Lung (tissue), 12 donors: ENCODE data around the gene FBLN1. TPM values are rescaled to one million over a fixed set of nuclear protein-coding genes. Genes with fewer than 3 reads are reported as not detected.

ENCODE experiments used
- ATAC-seq: fragments of 200-7000 bp; cut with Tn5 transposase; one replicate; pipeline ENCODE4 v1.9.1; 2020; ENCODE audit warnings: moderate number of reproducible peaks; ENCODE audit not compliant: insufficient read depth, low FRiP score
- DNase-seq, 3 donors: peaks; one replicate each; pipeline ENCODE4 v3.0.0-alpha.2; 2013 to 2017
- H3K27ac ChIP-seq, 2 donors: one replicate each; pipeline ENCODE4 v1.5.1; 2013; ENCODE audit warnings: mild to moderate bottlenecking in 2 of 2, moderate library complexity in 2 of 2, control low read depth in 1 of 2, inconsistent platforms in 1 of 2, low read depth in 1 of 2, low read length in 1 of 2
- H3K27me3 ChIP-seq, 3 donors: one replicate each; pipeline ENCODE4 v1.5.1; 2013; ENCODE audit warnings: low read length in 2 of 3; ENCODE audit not compliant: control insufficient read depth in 3 of 3, insufficient read depth in 3 of 3
- H3K36me3 ChIP-seq, 4 donors: one replicate each; pipeline ENCODE4 v1.5.1; 2013; ENCODE audit warnings: low read length in 4 of 4, mild to moderate bottlenecking in 1 of 4, moderate library complexity in 1 of 4; ENCODE audit not compliant: control insufficient read depth in 4 of 4, insufficient read depth in 4 of 4
- H3K4me1 ChIP-seq, 5 donors: one replicate each; pipeline ENCODE4 v1.5.1; 2013; ENCODE audit warnings: low read length in 5 of 5, mild to moderate bottlenecking in 2 of 5, moderate library complexity in 1 of 5; ENCODE audit not compliant: control insufficient read depth in 5 of 5, insufficient read depth in 5 of 5
- H3K4me3 ChIP-seq: one replicate; pipeline ENCODE4 v1.5.1; 2013; ENCODE audit warnings: mild to moderate bottlenecking, control low read depth, moderate library complexity
- H3K9ac ChIP-seq, 2 donors: one replicate each; pipeline ENCODE4 v1.5.1; 2013; ENCODE audit warnings: low read length in 2 of 2, control low read depth in 1 of 2; ENCODE audit not compliant: insufficient read depth in 1 of 2
- H3K9me3 ChIP-seq, 4 donors: one replicate each; pipeline ENCODE4 v1.5.1; 2013; ENCODE audit warnings: low read length in 3 of 4, mild to moderate bottlenecking in 1 of 4, moderate library complexity in 1 of 4; ENCODE audit not compliant: control insufficient read depth in 4 of 4, insufficient read depth in 3 of 4
- WGBS, 2 donors: extraction: QIAGEN DNeasy Blood & Tissue Kit; methylation state at CpG; one replicate each; pipeline ENCODE4 v1.1.7; 2013; 5-methylcytosine and 5-hydroxymethylcytosine counted together
- polyA plus RNA-seq, 2 donors: library from polyadenylated mRNA; stranded (reverse); fragments of 200-250 nt; gene quantifications; one replicate each; pipeline ENCODE4 v1.2.1, GENCODE V29; 2013
- total RNA-seq, 2 donors: library from RNA; depleted of rRNA in 1 of 2; stranded (reverse); fragments of >200 nt in 1 of 2; gene quantifications; one replicate each; pipeline ENCODE4 v1.2.1, GENCODE V29; 2014 to 2021
- TF ChIP-seq, protein P1 (sequence below): IDR thresholded peaks from 2 replicates; pipeline ENCODE4 v1.5.1; 2012; ENCODE audit warnings: mild to moderate bottlenecking; ENCODE audit errors: control extremely low read depth, extremely low read depth
- donor health status: control.
- donor health status: control.
- donor health status: Bipolar disorder and iron deficiency.
- donor health status: healthy.
- donor health status: DM: yes; HTN: yes; CAD: no.

Gene FBLN1
- total and polyA plus RNA-seq, 4 donors = 82.7 to 357 (median 233) TPM

DNA sequence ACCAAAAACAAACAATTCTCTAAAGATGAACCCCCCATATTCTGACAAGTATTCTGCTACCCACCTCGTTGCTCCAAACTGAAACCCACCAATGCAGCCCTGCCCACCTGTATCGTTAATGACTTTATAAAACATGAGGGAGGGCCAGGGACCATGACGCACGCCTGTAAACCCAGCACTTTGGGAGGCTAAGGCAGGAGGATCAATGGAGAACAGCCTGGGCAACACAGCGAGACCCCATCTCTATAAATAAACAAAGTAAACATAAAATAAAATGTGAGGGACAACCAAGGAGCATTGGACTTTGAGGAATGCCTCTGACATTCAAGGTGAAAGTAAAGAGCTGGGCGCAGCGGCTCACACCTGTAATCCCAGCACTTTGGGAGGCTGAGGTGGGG, 129.2 kb downstream of the FBLN1 start:
- no peak overlapping the region for H3K27ac ChIP-seq
- DNase-seq (no peak), ATAC-seq (no peak)
- H3K9me3 ChIP-seq = peaks cover 0 to 1% (median 0%) of the 10 kb centered on the region in 4 donors
- peaks cover 0 to 5% (median 2%) of the 10 kb centered on the region in 5 donors for H3K4me1 ChIP-seq
- TF ChIP-seq, protein P1, sequence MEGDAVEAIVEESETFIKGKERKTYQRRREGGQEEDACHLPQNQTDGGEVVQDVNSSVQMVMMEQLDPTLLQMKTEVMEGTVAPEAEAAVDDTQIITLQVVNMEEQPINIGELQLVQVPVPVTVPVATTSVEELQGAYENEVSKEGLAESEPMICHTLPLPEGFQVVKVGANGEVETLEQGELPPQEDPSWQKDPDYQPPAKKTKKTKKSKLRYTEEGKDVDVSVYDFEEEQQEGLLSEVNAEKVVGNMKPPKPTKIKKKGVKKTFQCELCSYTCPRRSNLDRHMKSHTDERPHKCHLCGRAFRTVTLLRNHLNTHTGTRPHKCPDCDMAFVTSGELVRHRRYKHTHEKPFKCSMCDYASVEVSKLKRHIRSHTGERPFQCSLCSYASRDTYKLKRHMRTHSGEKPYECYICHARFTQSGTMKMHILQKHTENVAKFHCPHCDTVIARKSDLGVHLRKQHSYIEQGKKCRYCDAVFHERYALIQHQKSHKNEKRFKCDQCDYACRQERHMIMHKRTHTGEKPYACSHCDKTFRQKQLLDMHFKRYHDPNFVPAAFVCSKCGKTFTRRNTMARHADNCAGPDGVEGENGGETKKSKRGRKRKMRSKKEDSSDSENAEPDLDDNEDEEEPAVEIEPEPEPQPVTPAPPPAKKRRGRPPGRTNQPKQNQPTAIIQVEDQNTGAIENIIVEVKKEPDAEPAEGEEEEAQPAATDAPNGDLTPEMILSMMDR = no peak
- H3K36me3 ChIP-seq = peaks cover 0 to 6% (median 0%) of the 10 kb centered on the region in 4 donors
- 88 to 92% methylated on average over 7 of the region's 7 CpGs for WGBS, 2 donors
- no peak overlapping the region for H3K9ac ChIP-seq
- H3K27me3 ChIP-seq = no peaks in the 10 kb centered on the region
- no peak overlapping the region for H3K4me3 ChIP-seq

DNA sequence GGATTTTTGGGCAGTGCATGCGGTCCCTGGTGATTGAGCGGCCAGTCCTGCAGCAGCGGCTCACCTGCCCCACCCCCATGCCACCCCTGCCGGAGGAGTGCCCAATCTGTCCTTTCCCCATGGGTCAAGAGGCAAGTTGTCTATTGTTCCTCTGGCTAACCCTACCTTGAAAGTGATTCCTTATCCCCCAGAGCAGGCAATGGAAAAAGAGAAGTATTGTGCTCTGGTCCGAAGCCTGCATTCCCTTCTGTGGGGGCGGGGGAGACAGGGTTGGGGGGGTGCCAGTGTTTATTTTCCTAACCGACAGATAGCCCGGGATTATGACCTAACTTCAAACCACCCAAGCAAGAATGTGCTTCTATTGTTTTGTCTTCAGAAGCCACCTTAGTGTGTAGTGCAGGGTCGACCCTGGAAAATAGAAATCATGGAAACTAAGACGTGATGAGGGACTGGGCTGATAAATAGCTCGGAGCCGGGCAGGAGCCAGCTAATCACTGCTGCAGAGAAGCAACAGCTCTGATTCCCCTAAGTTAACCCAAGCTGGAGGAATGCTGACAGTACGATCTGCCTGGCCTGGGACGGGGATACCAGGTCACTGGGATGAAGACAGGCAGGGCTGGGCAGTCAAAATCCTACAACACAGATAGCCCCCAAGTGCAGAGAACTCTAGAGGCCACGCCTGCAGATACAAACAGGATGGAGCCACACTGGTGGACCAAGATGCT, 130.3 kb downstream of the FBLN1 start:
- Histone ChIP-seq H3K36me3 (peaks cover 0 to 3% (median 0%) of the 10 kb centered on the region in 4 donors), H3K9me3 (peaks cover 0 to 1% (median 0%) of the 10 kb centered on the region in 4 donors), H3K4me1 (peaks cover 0 to 5% (median 2%) of the 10 kb centered on the region in 5 donors), H3K27me3 (no peaks in the 10 kb centered on the region), H3K4me3 (no peak overlapping the region), H3K27ac (no peak overlapping the region), H3K9ac (no peak overlapping the region)
- ATAC-seq = no peak
- TF ChIP-seq, protein P1 = no peak
- DNase-seq = no peak
- WGBS, 2 donors = 27% methylated on average over 15 of the region's 15 CpGs

DNA sequence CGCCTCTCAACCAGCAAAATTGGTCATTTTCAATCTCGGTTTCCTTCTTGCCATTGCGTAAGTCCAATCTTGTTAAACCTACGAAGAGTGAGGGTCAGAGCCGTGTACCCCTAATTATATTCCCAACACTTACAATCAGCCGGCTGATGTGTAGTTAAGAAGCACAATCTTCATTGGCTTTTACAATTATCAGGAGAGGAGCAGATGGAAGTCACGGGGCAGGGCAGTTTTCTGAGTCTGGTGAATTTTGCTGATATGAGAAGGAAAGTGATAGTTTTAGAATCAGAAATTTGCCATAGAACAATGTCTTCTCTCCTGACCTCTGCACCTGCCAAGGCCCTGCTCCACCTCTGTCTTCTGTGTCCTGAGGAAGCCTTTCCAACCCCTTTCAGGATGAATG, 134.0 kb downstream of the FBLN1 start:
- Histone ChIP-seq H3K9ac (no peak overlapping the region), H3K4me1 (peaks cover 0 to 12% (median 4%) of the 10 kb centered on the region in 5 donors), H3K27me3 (peaks cover 0 to 6% (median 0%) of the 10 kb centered on the region in 3 donors), H3K4me3 (no peak overlapping the region), H3K9me3 (peaks cover 0 to 1% (median 0%) of the 10 kb centered on the region in 4 donors), H3K36me3 (no peaks in the 10 kb centered on the region), H3K27ac (no peak overlapping the region)
- DNase-seq (no peak), ATAC-seq (no peak)
- TF ChIP-seq, protein P1 = no peak
- 75 to 77% methylated on average over 7 of the region's 7 CpGs for WGBS, 2 donors

DNA sequence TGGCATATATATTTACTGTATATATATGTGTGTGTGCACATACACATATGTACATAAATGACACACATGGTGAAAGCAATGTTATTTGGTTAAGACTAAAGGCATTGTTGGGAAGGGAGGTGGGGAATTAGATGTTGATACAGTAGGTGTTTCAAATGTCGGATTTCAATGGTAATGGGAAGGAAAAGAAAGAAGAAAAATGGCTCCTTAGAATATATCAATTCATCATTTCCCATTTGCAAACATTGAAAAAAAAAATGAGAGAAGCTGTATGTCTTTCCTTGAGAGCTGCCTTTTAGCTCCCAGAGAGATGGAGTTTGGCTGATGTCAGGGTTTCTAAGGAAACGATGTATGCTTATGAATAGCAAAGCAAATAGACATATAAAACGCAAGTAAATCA, 135.5 kb downstream of the FBLN1 start:
- H3K4me1 ChIP-seq = peaks cover 0 to 10% (median under 1%) of the 10 kb centered on the region in 5 donors
- WGBS, 2 donors = 66 to 83% methylated on average over 3 of the region's 3 CpGs
- H3K9ac ChIP-seq = no peak overlapping the region
- H3K4me3 ChIP-seq = no peak overlapping the region
- ATAC-seq (no peak), DNase-seq (no peak)
- peaks cover 0 to 6% (median 0%) of the 10 kb centered on the region in 3 donors for H3K27me3 ChIP-seq
- TF ChIP-seq, protein P1 = no peak
- no peaks in the 10 kb centered on the region for H3K36me3 ChIP-seq
- H3K27ac ChIP-seq = no peak overlapping the region
- H3K9me3 ChIP-seq = no peaks in the 10 kb centered on the region
